H1 (cell line): ENCODE measurements around the gene VIPR1. TPM values are rescaled to one million over a fixed set of nuclear protein-coding genes. Genes with fewer than 3 reads are reported as not detected.

Source experiments
- CTCF ChIA-PET: fragments of 300-600 bp; sonication (Branson Sonifier 250); formaldehyde crosslinking; loops from one replicate; lab custom pipeline; 2021; ENCODE audit not compliant: partially characterized antibody; lab: Charles Lee
- POLR2A ChIA-PET: fragments of 300-600 bp; sonication (Branson Sonifier 250); formaldehyde crosslinking; loops from one replicate; lab custom pipeline; 2021; ENCODE audit warnings: inconsistent platforms; ENCODE audit not compliant: partially characterized antibody; lab: Charles Lee
- DNase-seq, 2 experiments: peaks; one replicate each; pipeline versions ENCODE4 v3.0.0 to v3.0.0-alpha.2; 2010 to 2022; ENCODE audit warnings: low spot score in 2 of 2, low read depth in 1 of 2, mixed read lengths in 1 of 2
- FAIRE-seq: peaks from 2 replicates; lab custom pipeline; 2011; peaks lifted over from hg19 to GRCh38; lab: Jason Lieb, UNC
- H2AFZ ChIP-seq: 2 replicates; pipeline ENCODE4 v1.8.1; 2012; ENCODE audit warnings: low read length, inconsistent platforms
- H2AK5ac ChIP-seq: 2 replicates; pipeline ENCODE4 v1.6.1; 2013; ENCODE audit warnings: low read depth, low read length
- H2BK120ac ChIP-seq: replicated peaks from 2 replicates; pipeline ENCODE3; 2013; ENCODE audit warnings: low read depth, low read length, inconsistent platforms
- H2BK12ac ChIP-seq: 2 replicates; pipeline ENCODE4 v1.6.1; 2013; ENCODE audit warnings: low read depth, low read length
- H2BK15ac ChIP-seq: 2 replicates; pipeline ENCODE4 v1.6.1; 2013; ENCODE audit warnings: low read length
- H2BK20ac ChIP-seq: 2 replicates; pipeline ENCODE4 v1.6.1; 2013; ENCODE audit warnings: low read length
- H2BK5ac ChIP-seq: 2 replicates; pipeline ENCODE4 v1.6.1; 2013; ENCODE audit warnings: low read depth, low read length
- H3K14ac ChIP-seq: 2 replicates; pipeline ENCODE4 v1.6.1; 2013; ENCODE audit warnings: inconsistent platforms; ENCODE audit not compliant: insufficient read length
- H3K18ac ChIP-seq: 2 replicates; pipeline ENCODE4 v1.6.1; 2013; ENCODE audit warnings: low read length; ENCODE audit errors: extremely low read depth
- H3K23ac ChIP-seq: 2 replicates; pipeline ENCODE4 v1.6.1; 2013; ENCODE audit warnings: inconsistent platforms; ENCODE audit not compliant: insufficient read length
- H3K23me2 ChIP-seq: 2 replicates; pipeline ENCODE4 v1.6.1; 2013; ENCODE audit warnings: low read depth, low read length
- H3K27ac ChIP-seq: 2 replicates; pipeline ENCODE4 v1.6.1; 2011; ENCODE audit warnings: low read depth, low read length, inconsistent platforms
- H3K27me3 ChIP-seq, 4 experiments: replicated peaks in 1 of 4; 1 replicate in 1 of 4; 2 replicates in 3 of 4; pipeline versions ENCODE4 v1.6.1 to v1.8.1; 2011 to 2013; ENCODE audit warnings: low read length in 3 of 4, mild to moderate bottlenecking in 3 of 4, inconsistent platforms in 2 of 4, mixed read lengths in 2 of 4, moderate library complexity in 1 of 4; ENCODE audit not compliant: control insufficient read depth in 3 of 4, insufficient read depth in 3 of 4; ENCODE audit errors: extremely low read depth in 1 of 4
- H3K36me3 ChIP-seq, 4 experiments: 2 replicates each; pipeline versions ENCODE4 v1.6.1 to v1.8.1; 2011 to 2013; ENCODE audit warnings: mild to moderate bottlenecking in 4 of 4, low read length in 3 of 4, moderate library complexity in 2 of 4, control low read depth in 1 of 4, inconsistent platforms in 1 of 4; ENCODE audit not compliant: insufficient read depth in 4 of 4, control insufficient read depth in 2 of 4
- H3K4ac ChIP-seq: replicated peaks from 2 replicates; pipeline ENCODE3; 2013; ENCODE audit warnings: low read length, low read depth, mixed read lengths, inconsistent platforms; ENCODE audit not compliant: insufficient read length
- H3K4me1 ChIP-seq, 4 experiments: replicated peaks in 1 of 4; 1 replicate in 1 of 4; 2 replicates in 3 of 4; pipeline versions ENCODE4 v1.6.1 to v1.8.1; 2011 to 2013; ENCODE audit warnings: low read length in 3 of 4, inconsistent platforms in 2 of 4, mixed read lengths in 1 of 4; ENCODE audit not compliant: insufficient read depth in 4 of 4, control insufficient read depth in 3 of 4
- H3K4me2 ChIP-seq, 2 experiments: 2 replicates each; pipeline versions ENCODE4 v1.6.1 to v1.8.1; 2011 to 2013; ENCODE audit warnings: low read depth in 2 of 2, low read length in 2 of 2, control low read depth in 1 of 2, inconsistent platforms in 1 of 2, mild to moderate bottlenecking in 1 of 2; ENCODE audit not compliant: insufficient read depth in 1 of 2
- H3K4me3 ChIP-seq, 4 experiments: fragments of 200-600, 300-600 bp in 1 of 4; sonication (generic), shearing (Covaris generic), sonication (Bioruptor Twin) in 1 of 4; 2 replicates each; pipeline versions ENCODE4 v1.5.1 to v1.8.1; 2011 to 2016; ENCODE audit warnings: low read length in 4 of 4, low read depth in 3 of 4, control low read depth in 2 of 4, inconsistent platforms in 2 of 4, mild to moderate bottlenecking in 2 of 4, mixed read lengths in 1 of 4, moderate library complexity in 1 of 4; ENCODE audit not compliant: insufficient read depth in 2 of 4; ENCODE audit errors: extremely low read depth in 1 of 4
- H3K56ac ChIP-seq: replicated peaks from 2 replicates; pipeline ENCODE3; 2013; ENCODE audit warnings: low read depth, mild to moderate bottlenecking, mixed read lengths, low read length, inconsistent platforms; ENCODE audit not compliant: insufficient read length
- H3K79me1 ChIP-seq: 2 replicates; pipeline ENCODE4 v1.6.1; 2013; ENCODE audit warnings: low read depth, low read length, control low read depth
- H3K79me2 ChIP-seq, 2 experiments: 2 replicates each; pipeline versions ENCODE4 v1.6.1 to v1.8.1; 2012 to 2013; ENCODE audit warnings: low read length in 2 of 2, mild to moderate bottlenecking in 2 of 2, inconsistent platforms in 1 of 2; ENCODE audit not compliant: insufficient read depth in 2 of 2, control insufficient read depth in 1 of 2
- H3K9ac ChIP-seq, 4 experiments: replicated peaks in 1 of 4; 1 replicate in 1 of 4; 2 replicates in 3 of 4; pipeline versions ENCODE4 v1.6.1 to v1.8.1; 2011 to 2013; ENCODE audit warnings: low read depth in 3 of 4, low read length in 3 of 4, control low read depth in 2 of 4, mild to moderate bottlenecking in 2 of 4, moderate library complexity in 2 of 4, inconsistent platforms in 1 of 4; ENCODE audit errors: extremely low read depth in 1 of 4
- H3K9me3 ChIP-seq, 2 experiments: 2 replicates each; pipeline versions ENCODE4 v1.6.1 to v1.8.1; 2012 to 2013; ENCODE audit warnings: mild to moderate bottlenecking in 2 of 2, moderate library complexity in 2 of 2, control low read depth in 1 of 2, inconsistent platforms in 1 of 2, low read depth in 1 of 2, low read length in 1 of 2, mixed read lengths in 1 of 2; ENCODE audit not compliant: insufficient read depth in 2 of 2
- H4K20me1 ChIP-seq, 2 experiments: replicated peaks in 1 of 2; 2 replicates each; pipeline versions ENCODE3 to v1.8.1; 2011 to 2013; ENCODE audit warnings: inconsistent platforms in 2 of 2, low read length in 2 of 2, mild to moderate bottlenecking in 1 of 2; ENCODE audit not compliant: insufficient read depth in 2 of 2, control insufficient read depth in 1 of 2
- H4K5ac ChIP-seq: 2 replicates; pipeline ENCODE4 v1.6.1; 2013; ENCODE audit warnings: low read length, low read depth, mixed read lengths, inconsistent platforms; ENCODE audit not compliant: insufficient read length
- H4K8ac ChIP-seq: 2 replicates; pipeline ENCODE4 v1.8.0; 2013; ENCODE audit warnings: mild to moderate bottlenecking, moderate library complexity, low read length, inconsistent platforms; ENCODE audit not compliant: insufficient read depth; ENCODE audit errors: extremely low read depth
- H4K91ac ChIP-seq: replicated peaks from 2 replicates; pipeline ENCODE3; 2013; ENCODE audit warnings: low read length, mixed read lengths, inconsistent platforms; ENCODE audit not compliant: insufficient read length
- ASH2L ChIP-seq: fragments of 200-600, 300-600 bp; sonication (generic); IDR thresholded peaks from one replicate; pipeline ENCODE4 v1.7.1; 2017; ENCODE audit warnings: low read length
- BACH1 ChIP-seq: IDR thresholded peaks from 2 replicates; pipeline ENCODE4 v1.6.1; 2012; ENCODE audit warnings: low read length, improper control_type of control experiment
- KDM1A ChIP-seq: fragments of 200-600, 300-600 bp; sonication (generic); IDR thresholded peaks from 2 replicates; pipeline ENCODE4 v1.7.1; 2016; ENCODE audit warnings: mild to moderate bottlenecking, low read length, borderline replicate concordance
- POLR2A ChIP-seq, 2 experiments: IDR thresholded peaks; 1 replicate in 1 of 2; 2 replicates in 1 of 2; pipeline ENCODE4 v1.6.1; 2011; ENCODE audit warnings: low read depth in 2 of 2, low read length in 2 of 2, mild to moderate bottlenecking in 2 of 2; ENCODE audit errors: control extremely low read depth in 1 of 2
- RNF2 ChIP-seq: fragments of 200-900, 300-1000 bp; sonication (generic); IDR thresholded peaks from 2 replicates; pipeline ENCODE4 v1.7.1; 2016; ENCODE audit warnings: borderline replicate concordance, low read depth, mild to moderate bottlenecking, antibody characterized with exemption, low read length; ENCODE audit not compliant: poor library complexity, severe bottlenecking; ENCODE audit errors: missing control alignments
- TAF1 ChIP-seq: IDR thresholded peaks from 2 replicates; pipeline ENCODE4 v1.6.1; 2011; ENCODE audit warnings: mild to moderate bottlenecking, low read depth, low read length
- WGBS, 2 experiments: shearing (Covaris generic) in 1 of 2; methylation state at CpG; one replicate each; pipeline versions ENCODE4 v1.1.6 to v1.1.7; 2013 to 2015; ENCODE audit warnings: low lambda C conversion rate in 2 of 2, mixed read lengths in 2 of 2, inconsistent platforms in 1 of 2, low coverage in 1 of 2, missing lambda C conversion rate in 1 of 2; ENCODE audit not compliant: insufficient replicate concordance in 2 of 2, insufficient coverage in 1 of 2, insufficient read length in 1 of 2; ENCODE audit errors: extremely low coverage in 1 of 2, missing lambda C conversion rate in 1 of 2; 5-methylcytosine and 5-hydroxymethylcytosine counted together
- polyA plus RNA-seq, 7 experiments: library from polyadenylated mRNA; depleted of rRNA in 3 of 7; stranded (reverse) in 5 of 7; unstranded in 2 of 7; fragments of >200 nt in 5 of 7; fragments of 200-250 nt in 2 of 7; gene quantifications; 1 replicate in 5 of 7; 2 replicates in 1 of 7; 4 replicates in 1 of 7; pipeline versions ENCODE4 v1.2.1 to v1.2.3, GENCODE V29; 2011 to 2013; ENCODE audit warnings: missing spikeins in 2 of 7, mixed read lengths in 2 of 7
- total RNA-seq: library from RNA; stranded (reverse); fragmentation: NEBNext Ultra II Directional; extraction: Animal tissue kit (Norgen Biotek cat#: 25700); gene quantifications from 2 replicates; pipeline ENCODE4 v1.2.1, GENCODE V29; 2021

VIPR1 gene
- total and polyA plus RNA-seq, 2 of the 8 experiments (the other 6 are each of a cell fraction or from before 2014, with no cell fraction given): 7.8 to 10.1 TPM

GRCh38 chr3:42544492-42545283, 42.2 kb downstream of the VIPR1 start:
- H4K5ac ChIP-seq: no peak overlapping the region
- CTCF ChIA-PET: interaction anchor here (0.6 to 23.9 kb wide), 12 partner anchors 10 to 314 kb away, joined by 3 to 458 read pairs (median 4); partner anchors contain the start of gene VIPR1

More at GRCh38 chr3:42544492-42545283, 42.2 kb downstream of the VIPR1 start:
- H3K4me1 ChIP-seq: no peaks in the 10 kb centered on the region; a peak in 2 of 7 replicates
- H2BK5ac ChIP-seq: no peak overlapping the region
- H3K14ac ChIP-seq: no peak overlapping the region
- H3K79me1 ChIP-seq: no peaks in the 10 kb centered on the region
- H3K27me3 ChIP-seq: no peaks in the 10 kb centered on the region
- no peak overlapping the region for H2BK120ac ChIP-seq
- H3K23ac ChIP-seq: no peak overlapping the region
- H2BK20ac ChIP-seq: no peak overlapping the region
- H2BK12ac ChIP-seq: no peak overlapping the region
- no peak overlapping the region for H3K27ac ChIP-seq
- WGBS, 2 experiments: 85% methylated on average over 12 of the region's 12 CpGs; no CpG with 5 or more reads in 1 of the 2 experiments
- H3K4me3 ChIP-seq: no peak overlapping the region
- no peak overlapping the region for H4K91ac ChIP-seq
- H3K79me2 ChIP-seq: no peaks in the 10 kb centered on the region
- H2BK15ac ChIP-seq: no peak overlapping the region
- H3K4me2 ChIP-seq: no peak overlapping the region
- POLR2A ChIA-PET: interaction anchor here (0.7 to 0.9 kb wide), 3 partner anchors 8 to 43 kb away, joined by 3 read pairs; no protein-coding TSS in a partner anchor
- H3K9me3 ChIP-seq: no peaks in the 10 kb centered on the region
- no peak overlapping the region for H3K18ac ChIP-seq
- TF ChIP-seq TAF1: no peak
- TF ChIP-seq POLR2A (IDR thresholded peaks at IDR 0.05; ENCODE audit: control extremely low read depth in 1 of 2, low read depth in 2 of 2, low read length in 2 of 2): no peak
- no peak for TF ChIP-seq RNF2
- TF ChIP-seq ASH2L: no peak
- no peak for TF ChIP-seq KDM1A
- TF ChIP-seq BACH1: no peak
- H3K23me2 ChIP-seq: no peaks in the 10 kb centered on the region
- no peak overlapping the region for H3K4ac ChIP-seq
- FAIRE-seq: no peak
- H4K20me1 ChIP-seq: no peaks in the 10 kb centered on the region
- no peak overlapping the region for H4K8ac ChIP-seq
- H3K36me3 ChIP-seq: peaks cover 0 to 3% (median 1%) of the 10 kb centered on the region in 4 experiments; a peak in 3 of 8 replicates
- no peak overlapping the region for H2AFZ ChIP-seq
- H3K56ac ChIP-seq: no peak overlapping the region
- no peak for DNase-seq
- H2AK5ac ChIP-seq: no peak overlapping the region
- H3K9ac ChIP-seq: no peak overlapping the region
